ENCODE data around the gene NOTUM.

Gene NOTUM

GRCh38 chr17:81939881-81940385 is 21.1 kb downstream of the NOTUM start:
- no peak overlapping the region for H3K4me3 ChIP-seq (replicated peaks; ENCODE audit: low read depth, low read length)
- DNase-seq (ENCODE audit: low read depth), result no peak
- no peak for TF ChIP-seq CTCF (IDR thresholded peaks at IDR 0.05; ENCODE audit: low read length, missing control alignments)

DNA sequence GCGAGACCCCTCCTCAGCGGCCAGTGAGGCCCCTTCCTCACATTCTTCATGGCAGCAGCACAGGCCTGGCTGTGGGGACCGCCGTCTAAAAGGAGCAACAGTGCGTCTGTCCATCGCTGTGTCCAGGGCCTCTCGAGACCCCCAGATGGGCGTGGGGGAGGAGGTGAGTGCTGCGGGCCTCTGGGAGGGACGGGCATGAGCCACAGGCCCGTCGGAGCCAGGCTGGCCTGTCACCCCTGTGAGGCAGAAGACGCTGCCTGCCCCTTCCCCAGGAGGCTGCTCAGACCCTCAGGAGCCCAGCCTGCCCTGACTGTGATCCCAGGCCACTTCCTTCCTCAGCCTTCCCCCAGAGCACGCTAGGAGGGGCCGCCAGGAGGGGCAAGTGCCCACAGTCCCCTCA is 21.8 kb downstream of the NOTUM start:
- TF ChIP-seq CTCF (IDR thresholded peaks at IDR 0.05; ENCODE audit: low read length, missing control alignments), result no peak
- no peak for DNase-seq (ENCODE audit: low read depth)
- H3K4me3 ChIP-seq (replicated peaks; ENCODE audit: low read depth, low read length), result no peak overlapping the region

GRCh38 chr17:81935709-81936084 is 25.3 kb downstream of the NOTUM start:
- no peak for DNase-seq (ENCODE audit: low read depth)
- TF ChIP-seq CTCF (IDR thresholded peaks at IDR 0.05; ENCODE audit: low read length, missing control alignments), result no peak
- H3K4me3 ChIP-seq (replicated peaks; ENCODE audit: low read depth, low read length), result peak overlapping the region; percentile 28

DNA sequence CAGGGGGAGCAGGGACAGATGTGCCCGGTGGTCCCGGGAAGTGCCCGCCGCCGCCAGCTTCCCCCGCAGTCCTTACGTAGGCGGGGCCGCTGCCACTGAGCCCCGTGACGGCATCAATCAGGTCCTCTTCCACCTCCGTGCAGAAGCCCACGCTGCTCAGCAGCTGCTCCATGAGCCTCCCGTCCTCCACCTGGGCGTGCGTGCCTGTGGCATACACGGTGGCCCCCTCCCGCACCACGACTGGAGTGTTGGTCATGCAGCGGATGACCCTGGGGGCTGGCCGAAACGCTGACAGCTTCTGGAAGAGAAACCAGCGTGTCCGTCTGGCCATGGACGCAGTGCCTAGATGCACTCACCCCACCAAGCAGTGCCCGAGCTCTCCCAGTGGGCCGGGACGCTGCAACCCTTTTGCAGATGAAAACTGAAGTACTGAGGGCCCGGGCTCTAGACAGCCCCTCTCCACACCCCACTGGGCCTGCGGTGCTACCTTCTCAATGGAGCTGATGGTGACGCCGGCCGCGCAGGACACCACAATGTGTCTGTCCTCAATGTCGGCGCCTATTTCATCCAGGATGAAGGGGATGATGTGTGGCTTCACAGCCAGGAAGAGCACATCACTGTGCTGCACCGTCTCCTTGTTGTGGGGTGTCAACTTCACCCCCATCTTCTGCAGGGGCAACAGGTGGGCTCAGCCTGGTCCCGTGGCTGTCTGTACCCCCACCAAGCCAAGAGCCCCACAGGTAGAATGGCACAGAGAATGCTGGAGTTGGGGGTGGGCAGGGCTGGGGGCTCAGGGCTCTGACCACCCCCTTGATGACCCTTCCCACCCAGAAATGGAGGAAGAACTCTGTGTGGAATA is 25.9 kb downstream of the NOTUM start:
- no peak for TF ChIP-seq CTCF (IDR thresholded peaks at IDR 0.05; ENCODE audit: low read length, missing control alignments)
- H3K4me3 ChIP-seq (replicated peaks; ENCODE audit: low read depth, low read length), result no peak overlapping the region
- no peak for DNase-seq (ENCODE audit: low read depth)

DNA sequence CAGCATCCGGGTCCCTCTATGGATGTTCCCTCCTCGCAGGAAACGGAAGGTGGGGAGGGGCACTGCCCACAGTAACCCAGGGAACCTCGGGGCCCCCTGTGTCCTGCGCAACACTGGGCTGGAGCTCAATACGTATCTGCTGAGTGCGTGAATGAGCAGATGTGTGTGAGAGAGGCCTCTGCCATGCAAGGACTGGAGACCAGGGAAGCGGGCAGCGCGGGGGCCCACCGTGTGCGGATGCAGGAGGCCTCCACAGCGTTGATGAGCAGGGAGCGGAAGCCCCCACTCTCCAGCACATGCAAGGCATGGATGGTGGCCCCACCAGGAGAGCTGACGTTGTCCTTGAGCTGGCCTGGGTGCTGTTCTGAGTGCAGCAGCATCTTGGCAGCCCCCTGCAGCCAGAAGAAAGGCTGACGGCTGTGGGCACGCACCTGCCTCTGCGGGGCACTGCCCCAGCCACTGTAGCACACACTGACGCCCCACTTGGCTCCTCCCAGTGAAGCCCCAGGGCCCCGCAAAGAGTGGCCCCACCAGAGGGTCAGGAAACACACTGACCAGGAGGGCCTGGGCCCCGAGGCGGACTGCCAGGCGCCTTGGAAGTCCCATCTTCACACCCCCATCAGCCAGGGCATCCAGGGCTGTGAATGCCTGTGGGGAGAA is 26.8 kb downstream of the NOTUM start:
- no peak overlapping the region for H3K4me3 ChIP-seq (replicated peaks; ENCODE audit: low read depth, low read length)
- no peak for TF ChIP-seq CTCF (IDR thresholded peaks at IDR 0.05; ENCODE audit: low read length, missing control alignments)
- DNase-seq (ENCODE audit: low read depth), result no peak

GRCh38 chr17:81933178-81933699 is 27.7 kb downstream of the NOTUM start:
- no peak overlapping the region for H3K4me3 ChIP-seq (replicated peaks; ENCODE audit: low read depth, low read length)
- TF ChIP-seq CTCF (IDR thresholded peaks at IDR 0.05; ENCODE audit: low read length, missing control alignments), result no peak
- no peak for DNase-seq (ENCODE audit: low read depth)
